SK-N-SH treated with all-trans-retinoic acid at 6 μM for 48 hours (cell line): ENCODE data around the gene NCKAP5.

Source experiments
- ARNTL ChIP-seq: fragments of 450-650 bp; formaldehyde crosslinking; IDR thresholded peaks from 2 replicates; pipeline ENCODE4 v1.5.0; 2020; ENCODE audit warnings: low read depth, mild to moderate bottlenecking, moderate library complexity, borderline replicate concordance
- CSDC2 ChIP-seq: fragments of 250-450 bp; sonication (Bioruptor Pico); IDR thresholded peaks from 2 replicates; pipeline ENCODE4 v1.5.0; 2020; ENCODE audit warnings: mild to moderate bottlenecking, moderate library complexity
- GLIS3 ChIP-seq: fragments of 250-450 bp; sonication (Bioruptor Pico); IDR thresholded peaks from 2 replicates; pipeline ENCODE4 v1.5.0; 2020; ENCODE audit warnings: mild to moderate bottlenecking, moderate library complexity
- OSR1 ChIP-seq: fragments of 250-450 bp; sonication (Bioruptor Pico); IDR thresholded peaks from 2 replicates; pipeline ENCODE4 v1.8.0; 2022; ENCODE audit warnings: moderate library complexity, mild to moderate bottlenecking, inconsistent platforms
- ZFP3 ChIP-seq: fragments of 250-450 bp; sonication (Bioruptor Pico); IDR thresholded peaks from 2 replicates; pipeline ENCODE4 v1.5.0; 2020; ENCODE audit warnings: mild to moderate bottlenecking, moderate library complexity
- ZNF70 ChIP-seq: fragments of 450-650 bp; formaldehyde crosslinking; IDR thresholded peaks from 2 replicates; pipeline ENCODE4 v1.5.0; 2020; ENCODE audit warnings: mild to moderate bottlenecking, moderate library complexity
- TF ChIP-seq, protein P1 (sequence below): fragments of 250-450 bp; sonication (Bioruptor Pico); IDR thresholded peaks from 2 replicates; pipeline ENCODE4 v1.8.0; 2020; ENCODE audit warnings: mild to moderate bottlenecking, moderate library complexity, borderline replicate concordance
- TF ChIP-seq, protein P2 (sequence below): fragments of 250-450 bp; sonication (Bioruptor Pico); IDR thresholded peaks from 2 replicates; pipeline ENCODE4 v1.8.0; 2021; ENCODE audit warnings: low read depth, mild to moderate bottlenecking, moderate library complexity, borderline replicate concordance
- TF ChIP-seq, protein P3 (sequence below): fragments of 250-450 bp; sonication (Bioruptor Pico); IDR thresholded peaks from 2 replicates; pipeline ENCODE4 v1.5.1; 2021; ENCODE audit warnings: mild to moderate bottlenecking, moderate library complexity

DNA sequence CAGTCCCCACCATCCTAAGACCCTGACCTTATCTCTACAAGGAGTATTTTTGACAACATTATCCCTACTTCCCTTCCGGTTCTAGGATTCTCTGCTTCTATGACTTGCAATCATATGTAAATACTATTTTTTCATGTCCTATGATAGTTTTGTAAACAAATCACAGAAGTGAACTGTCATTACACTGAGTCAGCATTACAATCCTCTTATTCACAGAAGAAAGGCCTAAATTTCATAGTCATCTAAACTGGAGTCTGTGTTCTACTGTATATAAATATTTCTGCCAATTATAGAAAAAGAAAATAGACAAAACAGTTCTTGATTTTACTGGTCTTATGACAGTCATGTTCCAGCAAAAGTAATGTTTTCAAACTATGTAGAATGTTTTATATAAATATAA is 265.1 kb downstream of the NCKAP5 start:
- TF ChIP-seq, protein P1, sequence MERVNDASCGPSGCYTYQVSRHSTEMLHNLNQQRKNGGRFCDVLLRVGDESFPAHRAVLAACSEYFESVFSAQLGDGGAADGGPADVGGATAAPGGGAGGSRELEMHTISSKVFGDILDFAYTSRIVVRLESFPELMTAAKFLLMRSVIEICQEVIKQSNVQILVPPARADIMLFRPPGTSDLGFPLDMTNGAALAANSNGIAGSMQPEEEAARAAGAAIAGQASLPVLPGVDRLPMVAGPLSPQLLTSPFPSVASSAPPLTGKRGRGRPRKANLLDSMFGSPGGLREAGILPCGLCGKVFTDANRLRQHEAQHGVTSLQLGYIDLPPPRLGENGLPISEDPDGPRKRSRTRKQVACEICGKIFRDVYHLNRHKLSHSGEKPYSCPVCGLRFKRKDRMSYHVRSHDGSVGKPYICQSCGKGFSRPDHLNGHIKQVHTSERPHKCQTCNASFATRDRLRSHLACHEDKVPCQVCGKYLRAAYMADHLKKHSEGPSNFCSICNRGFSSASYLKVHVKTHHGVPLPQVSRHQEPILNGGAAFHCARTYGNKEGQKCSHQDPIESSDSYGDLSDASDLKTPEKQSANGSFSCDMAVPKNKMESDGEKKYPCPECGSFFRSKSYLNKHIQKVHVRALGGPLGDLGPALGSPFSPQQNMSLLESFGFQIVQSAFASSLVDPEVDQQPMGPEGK: no peak
- no peak for TF ChIP-seq OSR1 (CRISPR knock-in tag)
- TF ChIP-seq, protein P2, sequence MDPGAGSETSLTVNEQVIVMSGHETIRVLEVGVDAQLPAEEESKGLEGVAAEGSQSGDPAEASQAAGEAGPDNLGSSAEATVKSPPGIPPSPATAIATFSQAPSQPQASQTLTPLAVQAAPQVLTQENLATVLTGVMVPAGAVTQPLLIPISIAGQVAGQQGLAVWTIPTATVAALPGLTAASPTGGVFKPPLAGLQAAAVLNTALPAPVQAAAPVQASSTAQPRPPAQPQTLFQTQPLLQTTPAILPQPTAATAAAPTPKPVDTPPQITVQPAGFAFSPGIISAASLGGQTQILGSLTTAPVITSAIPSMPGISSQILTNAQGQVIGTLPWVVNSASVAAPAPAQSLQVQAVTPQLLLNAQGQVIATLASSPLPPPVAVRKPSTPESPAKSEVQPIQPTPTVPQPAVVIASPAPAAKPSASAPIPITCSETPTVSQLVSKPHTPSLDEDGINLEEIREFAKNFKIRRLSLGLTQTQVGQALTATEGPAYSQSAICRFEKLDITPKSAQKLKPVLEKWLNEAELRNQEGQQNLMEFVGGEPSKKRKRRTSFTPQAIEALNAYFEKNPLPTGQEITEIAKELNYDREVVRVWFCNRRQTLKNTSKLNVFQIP (CRISPR knock-in tag): no peak
- no peak for TF ChIP-seq ZNF70 (CRISPR knock-in tag)
- TF ChIP-seq ZFP3 (CRISPR knock-in tag): no peak
- TF ChIP-seq CSDC2 (CRISPR knock-in tag): no peak
- TF ChIP-seq ARNTL (CRISPR knock-in tag): no peak
- TF ChIP-seq, protein P3, sequence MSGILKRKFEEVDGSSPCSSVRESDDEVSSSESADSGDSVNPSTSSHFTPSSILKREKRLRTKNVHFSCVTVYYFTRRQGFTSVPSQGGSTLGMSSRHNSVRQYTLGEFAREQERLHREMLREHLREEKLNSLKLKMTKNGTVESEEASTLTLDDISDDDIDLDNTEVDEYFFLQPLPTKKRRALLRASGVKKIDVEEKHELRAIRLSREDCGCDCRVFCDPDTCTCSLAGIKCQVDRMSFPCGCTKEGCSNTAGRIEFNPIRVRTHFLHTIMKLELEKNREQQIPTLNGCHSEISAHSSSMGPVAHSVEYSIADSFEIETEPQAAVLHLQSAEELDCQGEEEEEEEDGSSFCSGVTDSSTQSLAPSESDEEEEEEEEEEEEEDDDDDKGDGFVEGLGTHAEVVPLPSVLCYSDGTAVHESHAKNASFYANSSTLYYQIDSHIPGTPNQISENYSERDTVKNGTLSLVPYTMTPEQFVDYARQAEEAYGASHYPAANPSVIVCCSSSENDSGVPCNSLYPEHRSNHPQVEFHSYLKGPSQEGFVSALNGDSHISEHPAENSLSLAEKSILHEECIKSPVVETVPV (CRISPR knock-in tag): no peak
- TF ChIP-seq GLIS3 (CRISPR knock-in tag): no peak
